Hematopoietic multipotent progenitor cell treated with erythropoietin and hydrocortisone succinate and interleukin-3 and kit ligand, for 8 days (in vitro differentiated cells): ENCODE data around the gene ERCC8.
A peak's percentile ranks its signal among the peaks of the same experiment; 100 is the strongest.
"Not testable (repeated sequence)": the region's sequence is repeated elsewhere in the genome, so short reads cannot be mapped to it uniquely, and the experiment has no call there.

Experiments
- DNase-seq: peaks from one replicate; pipeline ENCODE4 v3.0.0-alpha.2; 2015

Gene ERCC8

DNA sequence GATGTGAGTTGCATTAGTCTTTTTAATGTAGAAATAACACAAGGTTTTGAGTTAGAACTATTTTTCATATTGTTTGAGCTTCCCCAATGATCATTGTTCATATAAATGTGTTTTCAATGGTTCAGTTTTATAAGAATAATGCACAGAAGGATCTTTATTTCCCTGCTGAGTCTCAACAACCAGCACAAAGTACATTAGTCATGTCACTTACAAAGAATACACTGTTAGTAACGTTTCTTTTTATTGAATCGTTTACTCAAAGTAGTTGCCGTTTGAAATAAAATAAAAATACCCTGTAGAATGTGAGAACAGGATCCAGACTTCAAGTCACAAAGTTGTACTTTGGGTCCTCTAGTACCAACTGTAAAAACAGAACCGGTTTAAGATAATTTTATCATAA lies 41.5 kb downstream of the ERCC8 start:
- no peak for DNase-seq

DNA sequence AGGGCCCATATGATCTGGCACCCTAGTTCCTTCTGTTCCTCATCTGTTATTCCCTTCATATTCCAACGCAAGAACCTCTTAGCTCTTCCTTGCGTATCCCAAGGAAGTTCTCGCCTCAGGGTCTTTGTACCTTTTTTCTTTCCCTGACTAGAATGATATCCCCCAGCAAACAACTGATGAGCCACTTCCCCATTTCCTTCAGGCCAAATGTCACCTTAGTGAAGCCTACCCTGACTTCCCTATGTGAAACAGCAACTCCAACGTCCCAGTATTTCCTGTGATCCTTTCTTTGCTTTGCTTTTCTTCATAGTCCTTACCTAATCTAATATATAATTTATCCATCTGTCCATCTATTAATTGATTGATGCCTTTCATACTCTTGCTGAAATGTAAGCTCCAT lies 47.9 kb downstream of the ERCC8 start:
- DNase-seq = no peak

DNA sequence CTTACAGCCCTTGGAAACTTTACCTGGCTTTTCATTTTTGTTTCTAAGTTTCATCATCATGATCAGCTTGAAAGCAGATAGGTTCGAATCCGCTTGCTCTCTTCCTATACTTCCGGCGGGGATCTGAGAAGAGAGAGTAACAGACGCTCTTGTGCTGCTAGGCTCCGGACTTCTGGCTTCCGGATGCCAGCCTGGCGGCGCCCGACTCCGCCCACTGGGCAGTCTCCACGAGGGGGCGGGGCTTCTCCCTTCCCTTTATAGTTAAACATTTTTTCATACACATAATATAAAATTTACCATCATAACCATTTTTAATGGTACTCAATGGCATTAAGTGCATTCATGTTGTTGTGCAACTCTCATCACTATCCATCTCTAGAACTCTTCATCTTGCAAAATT lies 51.3 kb downstream of the ERCC8 start:
- no peak for DNase-seq

DNA sequence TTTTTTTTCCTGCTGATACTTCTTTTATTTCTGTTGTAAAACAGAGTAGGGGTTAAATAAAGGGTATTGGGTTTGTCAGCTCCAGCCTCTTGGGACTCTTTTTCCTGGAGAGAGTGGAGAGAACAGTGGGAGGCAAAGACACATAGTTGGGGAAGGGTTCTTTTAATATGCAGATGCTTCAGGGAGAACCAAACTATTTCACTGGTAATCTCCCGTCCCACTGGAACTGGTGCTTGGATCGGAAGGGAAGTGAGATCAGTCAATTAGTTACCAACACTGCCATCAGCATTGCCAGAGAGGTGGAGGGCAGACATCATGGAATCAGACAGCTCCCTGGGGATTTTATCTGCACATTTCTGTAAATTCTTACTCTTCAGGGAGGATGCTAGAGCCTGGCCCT lies 53.2 kb downstream of the ERCC8 start:
- DNase-seq = no peak

DNA sequence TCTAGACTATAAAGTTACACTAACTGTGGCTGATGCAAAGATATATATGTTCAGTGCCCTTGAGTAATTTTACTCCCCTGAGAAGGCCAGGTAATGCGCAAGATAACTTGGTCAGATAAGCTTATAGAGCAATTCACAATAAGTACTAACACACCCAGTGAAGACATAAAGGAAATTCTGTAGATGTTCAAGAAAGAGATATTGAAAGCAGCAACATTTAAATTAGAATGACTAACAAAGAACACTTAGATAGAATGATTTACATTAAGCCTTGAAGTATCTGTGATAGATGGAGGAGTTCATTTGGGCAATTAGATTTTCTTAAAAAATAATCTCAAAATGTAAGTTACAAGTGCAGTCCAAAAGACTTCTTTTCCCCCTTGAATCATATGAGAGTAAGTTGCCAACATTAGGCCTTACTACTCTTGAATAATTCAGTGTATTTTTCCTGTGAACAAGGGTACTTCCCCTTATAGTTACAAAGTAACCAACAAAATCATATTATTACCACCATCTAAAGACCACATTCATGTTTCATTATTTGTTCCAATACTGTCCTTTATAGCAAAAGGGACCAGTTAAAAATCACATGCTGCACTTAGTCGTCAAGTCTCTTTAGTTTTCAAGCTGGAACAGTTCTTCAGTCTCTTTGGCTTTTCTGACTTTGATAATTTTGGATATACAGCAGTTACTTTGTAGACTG lies 56.4 kb downstream of the ERCC8 start:
- no peak for DNase-seq

DNA sequence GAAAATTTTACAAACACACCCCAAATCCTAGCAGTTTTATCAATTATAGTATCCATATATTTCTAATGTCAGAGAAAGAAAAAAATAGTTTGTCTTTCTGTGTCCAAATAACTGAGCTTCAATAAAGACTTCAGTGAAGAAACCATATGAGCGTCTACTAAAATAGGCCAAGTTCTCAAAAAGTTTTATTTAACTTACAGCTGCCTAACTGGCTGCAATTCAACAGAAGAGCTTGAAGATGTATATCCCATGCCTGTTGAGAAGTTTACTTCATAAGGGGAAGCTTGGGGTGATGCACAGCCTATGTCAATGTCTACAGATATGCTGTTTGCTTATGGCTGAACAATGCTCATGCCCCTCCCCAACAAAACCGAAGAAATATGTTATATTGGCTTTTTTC lies 57.1 kb downstream of the ERCC8 start:
- DNase-seq = no peak

DNA sequence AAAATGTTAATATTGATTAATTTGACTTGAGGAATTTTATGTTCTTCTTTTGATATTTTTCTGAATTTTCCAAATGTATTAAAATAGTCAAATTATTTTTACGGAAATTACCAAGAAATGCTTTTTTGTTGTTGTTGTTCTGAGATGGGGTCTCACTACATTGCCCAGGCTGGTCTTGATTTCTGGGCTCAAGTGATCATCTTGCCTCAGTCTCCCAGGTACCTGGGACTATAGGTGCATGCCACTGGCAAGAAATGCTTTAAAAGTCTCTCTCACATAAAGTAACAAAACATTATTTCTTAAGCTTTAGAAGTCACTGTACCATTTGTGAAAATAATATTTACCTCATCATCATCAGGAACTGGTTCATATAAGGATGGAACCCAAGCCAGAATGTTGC lies 57.8 kb downstream of the ERCC8 start:
- DNase-seq = no peak

DNA sequence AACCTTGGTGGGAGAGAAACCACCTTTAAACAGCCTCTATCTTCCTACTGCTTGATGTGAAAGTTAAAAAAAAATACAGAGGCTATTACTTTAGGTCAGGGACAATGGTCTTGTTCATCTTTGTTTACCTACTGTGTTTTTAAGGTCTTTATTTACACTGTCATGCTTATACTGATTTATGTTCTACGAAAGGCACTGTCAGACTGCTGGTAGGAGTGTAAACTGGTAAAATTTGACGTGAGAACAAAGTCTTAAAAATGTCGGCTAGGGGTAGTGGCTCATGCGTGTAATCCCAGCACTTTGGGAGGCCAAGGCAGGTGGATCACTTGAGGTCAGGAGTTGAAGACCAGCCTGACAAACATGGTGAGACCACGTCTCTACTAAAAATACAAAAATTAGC lies 58.7 kb downstream of the ERCC8 start:
- DNase-seq = no peak

DNA sequence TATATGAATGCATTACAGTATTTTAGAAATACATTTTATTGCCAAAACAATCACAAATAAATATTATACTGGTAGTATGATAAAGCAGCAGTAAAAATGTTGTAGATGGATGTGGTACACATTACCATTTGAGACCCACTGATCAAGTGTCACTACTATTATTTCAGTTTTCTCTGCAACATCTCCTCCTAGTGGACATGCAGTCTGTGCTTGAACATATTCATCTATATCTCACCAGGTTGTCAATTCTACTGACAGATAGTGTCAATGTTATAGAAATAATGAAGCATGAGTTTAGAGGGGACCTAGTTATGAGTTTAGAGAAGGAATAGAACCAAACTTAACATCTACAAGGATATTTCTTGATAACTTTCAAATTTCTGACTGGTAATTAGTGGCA lies 61.6 kb downstream of the ERCC8 start:
- DNase-seq = peak; percentile 48

DNA sequence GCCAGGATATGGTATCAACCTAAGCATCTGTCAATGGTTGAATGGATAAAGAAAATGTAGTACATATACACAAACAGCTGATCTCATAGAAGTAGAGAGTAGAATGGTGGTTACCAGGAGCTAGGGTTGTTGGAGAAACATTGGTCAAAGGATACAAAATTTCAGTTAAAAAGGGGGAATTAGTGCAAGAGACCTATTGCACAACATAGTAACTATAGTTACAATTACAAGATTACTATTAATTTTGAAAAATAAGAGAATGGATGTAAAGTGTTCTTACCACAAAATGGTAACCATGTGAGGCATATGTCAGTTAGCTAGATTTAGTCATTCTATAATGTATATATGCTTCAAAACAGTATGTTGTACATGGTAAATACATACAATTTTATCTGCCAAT lies 72.0 kb downstream of the ERCC8 start:
- peak; percentile 18 for DNase-seq

DNA sequence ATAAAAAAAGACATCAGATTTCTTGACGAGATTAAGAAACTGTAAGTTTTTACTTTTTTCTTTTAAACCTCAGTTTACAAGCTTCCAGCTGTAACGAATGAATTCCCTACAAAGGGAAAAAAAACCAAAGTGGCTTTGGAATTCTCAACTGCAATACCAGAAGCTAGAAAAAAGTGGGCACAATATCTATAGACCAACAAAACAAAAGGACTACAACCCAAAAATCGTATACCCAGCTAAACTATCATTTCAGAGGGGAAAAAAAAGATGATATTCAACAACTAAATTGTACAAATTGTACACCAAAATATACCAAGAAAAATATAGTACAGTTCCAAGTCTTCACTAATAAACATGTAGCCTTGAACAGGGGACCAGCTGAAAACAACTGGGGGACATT lies 74.0 kb downstream of the ERCC8 start:
- DNase-seq = no peak

DNA sequence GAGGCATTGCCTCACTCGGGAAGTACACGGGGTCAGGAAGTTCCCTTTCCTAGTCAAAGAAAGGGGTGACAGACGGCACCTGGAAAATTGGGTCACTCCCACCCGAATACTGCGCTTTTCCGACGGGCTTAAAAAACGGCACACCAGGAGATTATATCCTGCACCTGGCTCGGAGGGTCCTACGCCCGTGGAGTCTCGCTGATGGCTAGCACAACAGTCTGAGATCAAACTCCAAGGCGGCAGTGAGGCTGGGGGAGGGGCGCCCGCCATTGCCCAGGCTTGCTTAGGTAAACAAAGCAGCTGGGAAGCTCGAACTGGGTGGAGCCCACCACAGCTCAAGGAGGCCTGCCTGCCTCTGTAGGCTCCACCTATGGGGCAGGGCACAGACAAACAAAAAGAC lies 84.3 kb downstream of the ERCC8 start:
- not testable (repeated sequence) for DNase-seq

DNA sequence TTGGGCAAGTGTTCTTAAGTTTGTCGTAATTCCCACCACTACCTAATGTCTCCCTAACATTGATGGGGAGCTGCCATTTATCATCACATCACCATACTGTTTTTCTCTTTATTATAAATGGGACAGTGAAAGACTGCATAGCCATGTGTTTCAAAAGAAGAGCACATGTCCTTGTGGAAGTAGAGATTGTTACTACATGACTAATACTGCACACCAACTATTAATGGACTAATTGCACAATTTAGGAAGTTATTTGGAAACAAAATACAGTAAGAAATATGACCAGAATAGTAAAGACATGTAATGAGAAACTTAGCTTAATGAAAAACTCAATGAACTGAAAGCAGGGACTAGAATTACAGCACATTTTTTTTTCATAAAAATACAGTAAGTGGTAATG lies 88.8 kb downstream of the ERCC8 start:
- DNase-seq = no peak

DNA sequence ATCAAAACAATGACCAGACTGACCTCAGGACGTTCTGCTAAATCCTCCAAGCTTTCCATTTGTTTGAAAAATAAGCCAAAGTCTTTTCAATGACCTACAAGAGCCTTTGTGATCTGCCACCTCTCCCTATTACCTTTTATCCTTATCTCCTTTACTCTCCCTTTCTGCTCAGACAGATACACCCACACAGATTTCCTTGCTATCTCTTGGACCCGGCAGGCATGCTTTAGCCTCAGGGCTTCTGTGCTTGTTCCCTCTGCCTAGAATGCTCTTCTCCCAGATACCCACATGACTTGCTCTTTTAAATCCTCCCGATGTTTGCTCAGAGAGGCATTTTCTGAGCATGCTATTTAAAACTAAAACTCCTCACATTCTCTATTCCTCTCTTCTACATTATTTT lies 91.9 kb downstream of the ERCC8 start:
- peak; percentile 39 for DNase-seq

DNA sequence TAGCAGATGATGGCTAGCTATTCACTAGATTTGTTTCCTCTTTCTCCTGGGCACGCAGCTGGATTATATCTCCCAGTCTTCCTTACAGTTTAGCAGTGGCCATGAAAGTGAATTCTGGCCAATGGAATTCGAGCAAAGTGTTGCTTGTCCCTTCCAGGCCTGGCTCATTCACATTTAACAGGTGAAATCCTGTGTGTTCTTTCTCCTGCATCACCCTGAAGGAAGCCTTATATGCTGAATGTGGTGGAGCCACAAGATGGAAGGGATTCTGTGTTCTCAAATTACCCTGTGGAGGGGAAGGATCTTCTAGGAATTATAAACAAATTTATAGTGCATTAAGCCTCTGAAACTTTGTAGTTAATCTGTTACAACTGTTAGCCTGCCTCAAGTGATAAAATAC lies 92.6 kb downstream of the ERCC8 start:
- DNase-seq = no peak

DNA sequence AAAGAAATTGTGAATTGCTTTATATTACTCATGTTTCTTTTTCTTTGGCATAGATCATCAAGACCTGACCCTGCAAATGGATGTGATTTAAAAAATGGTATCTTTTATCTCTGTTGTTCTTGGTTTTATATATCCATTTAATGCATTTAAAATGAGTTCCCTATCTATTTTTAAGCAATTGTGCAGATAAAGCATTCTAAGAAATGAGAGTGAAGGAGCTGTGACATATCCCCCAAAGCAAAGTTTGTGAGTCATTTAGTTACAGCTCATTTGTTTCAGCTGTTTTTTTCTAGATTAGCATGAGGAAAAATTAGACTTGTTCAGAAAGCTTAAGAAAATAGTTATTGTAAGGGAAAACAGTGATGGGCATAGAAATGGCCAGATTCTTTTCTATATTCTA lies 93.2 kb downstream of the ERCC8 start:
- no peak for DNase-seq

DNA sequence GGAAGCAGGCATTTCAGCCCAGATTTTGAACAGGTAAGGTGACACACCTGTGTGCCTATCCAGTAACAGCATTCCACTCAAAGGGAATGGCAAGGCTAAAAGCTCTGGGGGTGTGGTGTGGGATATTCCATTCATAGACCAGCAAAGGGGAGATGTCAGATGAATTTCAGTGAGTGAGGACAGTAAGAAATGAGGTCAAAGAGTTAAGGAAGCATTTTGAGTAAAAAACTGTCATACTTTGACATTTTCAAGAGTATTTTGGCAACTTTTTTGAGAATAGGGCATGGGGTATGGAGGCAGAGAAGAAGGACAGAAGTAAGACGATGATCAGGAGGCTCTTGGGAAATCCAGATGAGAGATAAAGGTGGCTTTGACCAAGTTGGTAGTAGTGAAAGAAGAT lies 98.6 kb downstream of the ERCC8 start:
- DNase-seq = no peak

DNA sequence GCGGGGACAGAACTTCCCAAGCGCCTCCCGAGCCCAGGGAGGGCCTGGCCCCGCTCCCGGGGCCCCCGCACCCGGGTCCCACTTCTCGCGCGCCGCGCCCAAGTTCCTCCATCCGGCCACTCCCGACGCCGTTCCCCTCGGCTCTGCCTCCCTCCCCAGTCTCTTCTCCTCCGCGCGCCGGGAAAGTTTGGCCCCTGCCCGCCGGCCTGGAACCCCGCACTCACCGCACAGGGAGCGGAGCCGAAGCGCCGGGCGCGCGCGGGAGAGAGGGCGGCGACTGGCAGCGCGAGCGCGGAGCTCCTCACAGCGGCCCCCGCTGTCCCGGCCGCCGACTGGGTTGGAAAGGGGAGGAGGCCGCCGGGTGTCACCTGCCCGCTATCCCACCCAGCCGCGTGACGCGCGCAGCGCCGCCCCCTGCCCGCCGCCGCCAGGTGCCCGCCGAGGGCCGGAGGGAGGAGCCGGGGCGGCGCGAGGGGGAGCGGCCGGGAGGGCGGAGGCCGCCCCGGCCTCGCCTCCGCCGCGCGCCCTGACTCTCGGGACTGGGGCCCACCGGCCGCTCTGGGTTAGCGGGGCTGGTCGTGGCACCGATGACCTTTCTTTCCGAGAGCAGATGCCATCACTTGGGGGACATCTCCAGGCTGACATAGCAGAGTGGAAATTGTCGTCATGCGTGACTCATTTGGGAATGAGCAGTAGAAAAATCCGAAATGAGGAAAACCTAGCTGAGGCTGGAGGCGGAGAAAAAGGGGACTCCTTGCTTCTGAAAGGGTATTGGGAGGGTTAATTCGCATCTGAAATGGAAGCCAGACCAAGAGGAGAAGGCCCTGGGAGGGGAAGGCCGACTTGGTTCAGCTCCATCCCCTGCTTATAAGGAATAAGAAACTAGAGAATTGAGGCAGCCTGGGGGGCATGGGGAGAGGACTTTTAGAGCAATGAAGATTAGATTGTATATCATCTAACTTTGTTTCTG lies 100.6 kb downstream of the ERCC8 start, which contains the start of gene ELOVL7:
TSS of gene ELOVL7 (minus strand) at position 334 of the 970 bp plus-strand sequence. CDS start 56,872 bp downstream, outside the sequence.
- peak; percentile 51 for DNase-seq

DNA sequence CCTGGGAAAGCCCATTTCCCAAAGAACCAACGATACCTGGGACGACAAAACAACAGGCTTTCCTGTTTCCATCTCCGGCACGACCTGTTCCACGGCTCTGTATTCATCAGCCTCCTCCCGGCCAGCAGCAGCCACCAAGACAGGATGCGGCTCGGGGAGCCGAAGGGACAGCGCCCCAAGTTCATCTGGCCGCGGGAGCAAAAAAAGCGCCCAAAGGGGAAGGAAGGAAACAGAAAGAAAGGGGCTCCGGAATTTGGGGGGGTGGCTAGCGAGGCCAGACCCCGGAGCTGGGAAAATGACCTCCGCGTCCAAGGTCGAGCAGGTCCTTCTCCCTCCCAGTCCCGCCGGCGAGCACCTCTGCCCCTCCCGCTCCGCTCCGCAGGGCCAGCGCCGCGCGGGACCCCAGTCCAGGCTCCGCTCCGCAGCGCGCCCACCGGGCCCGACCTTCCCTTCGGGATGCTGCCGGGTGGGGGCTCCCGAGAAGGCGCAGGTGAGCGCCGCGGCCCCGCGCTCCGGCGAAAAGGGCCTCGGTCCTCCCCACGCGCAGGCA lies 101.4 kb downstream of the ERCC8 start:
- no peak for DNase-seq

DNA sequence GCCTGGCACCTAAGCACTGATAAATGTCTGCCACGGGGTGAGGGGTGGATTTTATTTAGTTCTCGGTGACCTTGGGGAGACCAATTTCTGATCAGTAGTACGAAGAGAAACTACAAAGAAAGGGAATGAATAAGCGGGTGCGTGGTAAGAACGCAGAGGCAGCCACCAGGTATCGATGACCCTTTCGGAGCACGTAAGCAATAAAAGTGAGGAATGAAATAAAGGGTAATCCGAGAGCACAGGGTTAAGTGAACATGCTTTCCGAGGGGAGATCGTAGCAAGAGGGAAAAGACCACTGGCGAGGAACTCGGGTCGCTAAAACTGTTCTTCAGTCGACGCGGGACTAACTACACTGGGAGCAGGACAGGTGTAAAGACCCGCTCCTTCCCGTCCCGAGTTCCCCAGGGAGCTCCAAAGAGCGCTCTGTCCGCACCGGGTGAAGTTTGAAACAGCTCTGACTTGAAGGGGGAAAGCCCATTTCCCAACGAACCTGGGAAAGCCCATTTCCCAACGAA lies 101.9 kb downstream of the ERCC8 start:
- DNase-seq = no peak

DNA sequence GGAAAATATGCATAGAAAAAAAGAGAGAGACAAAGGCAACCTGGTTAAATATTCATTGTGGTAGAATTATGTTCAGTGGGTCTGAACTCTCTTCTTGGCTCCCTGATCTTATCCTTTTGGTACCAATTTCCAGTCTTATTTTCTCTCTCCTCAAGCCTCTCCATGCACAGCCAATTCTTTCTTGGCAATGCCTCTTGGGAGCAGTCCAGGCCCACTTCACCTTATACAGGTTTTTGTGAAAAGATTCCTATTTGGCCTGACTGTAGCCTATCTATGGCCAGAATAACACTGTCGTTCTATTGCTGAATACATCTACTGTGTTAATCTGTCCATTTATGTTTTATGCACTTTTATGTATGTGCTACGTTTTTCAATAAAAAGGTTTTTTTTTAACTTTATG lies 103.5 kb downstream of the ERCC8 start:
- DNase-seq = no peak

DNA sequence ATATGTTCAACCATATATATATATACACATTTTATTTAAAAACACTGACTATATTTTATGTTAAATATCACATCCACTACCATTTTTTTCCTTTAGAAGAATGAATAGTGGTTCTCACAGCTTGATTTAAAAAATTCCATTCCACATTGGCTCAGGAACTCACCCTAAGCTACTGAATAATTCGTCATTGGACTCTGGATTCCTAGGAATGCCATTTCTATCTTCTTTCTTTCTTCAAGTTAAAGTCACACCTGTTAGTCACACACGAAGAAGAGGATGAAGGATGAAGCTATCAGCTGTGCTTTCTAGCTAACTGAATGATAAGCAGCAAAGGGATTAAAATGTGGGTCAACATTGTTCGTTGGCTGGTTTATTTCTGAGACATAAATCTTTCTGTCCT lies 108.7 kb downstream of the ERCC8 start:
- no peak for DNase-seq

DNA sequence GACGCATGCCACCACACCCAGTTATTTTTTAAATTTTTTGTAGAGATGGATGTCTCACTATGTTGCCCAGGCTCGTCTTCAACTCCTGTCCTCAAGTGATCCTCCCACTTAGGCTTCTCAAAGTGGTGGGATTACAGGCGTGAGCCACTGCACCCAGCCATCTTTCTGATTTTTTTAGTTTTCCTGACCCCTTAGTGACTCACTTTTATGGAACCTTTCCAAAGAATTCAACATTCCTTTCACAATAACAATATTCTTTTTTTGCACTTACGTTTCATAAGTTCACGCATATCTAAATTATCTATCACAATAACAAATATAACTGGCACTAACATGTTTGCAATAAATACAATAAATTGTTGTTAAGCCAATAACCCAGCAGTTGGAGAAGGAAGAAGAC lies 109.3 kb downstream of the ERCC8 start:
- no peak for DNase-seq

DNA sequence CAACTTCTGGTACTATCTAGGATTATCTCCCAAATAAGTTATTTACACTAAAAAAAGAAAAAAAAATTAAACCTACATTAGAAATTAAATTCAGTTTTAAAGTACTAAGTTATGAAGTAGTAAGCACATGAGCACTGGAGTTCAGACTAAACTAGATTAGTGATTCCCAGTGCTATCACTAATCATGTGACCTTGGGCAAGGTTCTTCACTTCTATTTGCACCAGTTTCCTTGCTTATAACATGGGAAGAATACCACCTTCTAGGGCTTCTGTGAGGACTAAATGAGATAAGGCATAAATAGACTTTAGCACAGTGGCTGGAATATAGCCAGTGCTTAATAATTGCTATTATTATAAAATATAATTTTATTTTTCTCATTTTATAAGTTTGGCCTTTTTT lies 111.3 kb downstream of the ERCC8 start:
- no peak for DNase-seq
